Measurements from ENCODE around the gene ABCC10.

DNA sequence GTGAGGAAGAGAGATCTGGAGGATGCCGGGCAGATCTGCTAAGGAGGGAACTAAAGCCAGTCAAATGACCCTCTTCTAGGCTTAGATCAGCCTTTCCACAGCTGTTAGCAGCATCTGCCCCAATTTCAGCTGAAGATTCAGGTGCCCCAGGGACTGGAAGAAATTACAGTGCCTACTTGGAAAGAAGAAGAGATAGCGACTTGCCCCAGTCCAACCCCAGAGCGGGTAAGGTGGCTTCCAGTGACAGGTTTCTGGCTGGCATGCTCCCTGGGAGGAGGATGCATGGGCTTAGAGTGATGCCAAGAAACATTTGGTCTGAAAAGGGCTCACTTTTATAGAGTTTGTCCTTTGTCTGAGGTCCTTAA, 50.6 kb downstream of the ABCC10 start:
- TF ChIP-seq, protein P1, sequence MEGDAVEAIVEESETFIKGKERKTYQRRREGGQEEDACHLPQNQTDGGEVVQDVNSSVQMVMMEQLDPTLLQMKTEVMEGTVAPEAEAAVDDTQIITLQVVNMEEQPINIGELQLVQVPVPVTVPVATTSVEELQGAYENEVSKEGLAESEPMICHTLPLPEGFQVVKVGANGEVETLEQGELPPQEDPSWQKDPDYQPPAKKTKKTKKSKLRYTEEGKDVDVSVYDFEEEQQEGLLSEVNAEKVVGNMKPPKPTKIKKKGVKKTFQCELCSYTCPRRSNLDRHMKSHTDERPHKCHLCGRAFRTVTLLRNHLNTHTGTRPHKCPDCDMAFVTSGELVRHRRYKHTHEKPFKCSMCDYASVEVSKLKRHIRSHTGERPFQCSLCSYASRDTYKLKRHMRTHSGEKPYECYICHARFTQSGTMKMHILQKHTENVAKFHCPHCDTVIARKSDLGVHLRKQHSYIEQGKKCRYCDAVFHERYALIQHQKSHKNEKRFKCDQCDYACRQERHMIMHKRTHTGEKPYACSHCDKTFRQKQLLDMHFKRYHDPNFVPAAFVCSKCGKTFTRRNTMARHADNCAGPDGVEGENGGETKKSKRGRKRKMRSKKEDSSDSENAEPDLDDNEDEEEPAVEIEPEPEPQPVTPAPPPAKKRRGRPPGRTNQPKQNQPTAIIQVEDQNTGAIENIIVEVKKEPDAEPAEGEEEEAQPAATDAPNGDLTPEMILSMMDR (IDR thresholded peaks at IDR 0.05) = no peak
- no peak for TF ChIP-seq POLR2A (IDR thresholded peaks at IDR 0.05)

Data from heart left ventricle (tissue), 13 donors.